Hepatocyte (in vitro differentiated cells): ENCODE data around the gene PRX. TPM values are rescaled to one million over a fixed set of nuclear protein-coding genes. Genes with fewer than 3 reads are reported as not detected.

ENCODE experiments used
- DNase-seq: peaks from one replicate; pipeline ENCODE4 v3.0.0-alpha.2; 2016; ENCODE audit warnings: low spot score
- H2AFZ ChIP-seq: fragments of 200-600 bp; sonication (generic); 2 replicates; pipeline ENCODE4 v1.6.0; 2016; ENCODE audit warnings: antibody characterized with exemption, mild to moderate bottlenecking
- H3K27ac ChIP-seq: fragments of 200-600 bp; sonication (generic); 2 replicates; pipeline ENCODE4 v1.5.1; 2016; ENCODE audit warnings: mild to moderate bottlenecking
- H3K27me3 ChIP-seq: fragments of 200-600 bp; sonication (generic); 2 replicates; pipeline ENCODE4 v1.6.1; 2016
- H3K36me3 ChIP-seq: fragments of 200-600 bp; sonication (generic); replicated peaks from 2 replicates; pipeline ENCODE4 v1.5.1; 2016; ENCODE audit warnings: low read depth; ENCODE audit not compliant: insufficient read depth
- H3K4me1 ChIP-seq: fragments of 200-600 bp; sonication (generic); 2 replicates; pipeline ENCODE4 v1.5.1; 2016; ENCODE audit warnings: mild to moderate bottlenecking, moderate library complexity; ENCODE audit not compliant: insufficient read depth
- H3K4me2 ChIP-seq: fragments of 200-600 bp; sonication (generic); 2 replicates; pipeline ENCODE4 v1.6.0; 2016
- H3K4me3 ChIP-seq: fragments of 200-600 bp; sonication (generic); 2 replicates; pipeline ENCODE4 v1.5.1; 2016; ENCODE audit warnings: mild to moderate bottlenecking
- H3K79me2 ChIP-seq: fragments of 200-600 bp; sonication (generic); 2 replicates; pipeline ENCODE4 v1.6.0; 2017; ENCODE audit warnings: mild to moderate bottlenecking
- H3K9me2 ChIP-seq: fragments of 200-600 bp; sonication (generic); replicated peaks from 2 replicates; pipeline ENCODE4 v1.6.0; 2017; ENCODE audit warnings: mild to moderate bottlenecking; ENCODE audit not compliant: insufficient read depth
- H3K9me3 ChIP-seq: fragments of 200-600 bp; sonication (generic); 2 replicates; pipeline ENCODE4 v1.5.1; 2016; ENCODE audit warnings: low read depth, mild to moderate bottlenecking
- H4K20me1 ChIP-seq: fragments of 200-600 bp; sonication (generic); 2 replicates; pipeline ENCODE4 v1.6.0; 2016; ENCODE audit warnings: mild to moderate bottlenecking; ENCODE audit not compliant: insufficient read depth, poor library complexity, severe bottlenecking
- CTCF ChIP-seq: fragments of 200-600 bp; sonication (generic); IDR thresholded peaks from 2 replicates; pipeline ENCODE4 v1.5.1; 2016; ENCODE audit warnings: antibody characterized with exemption, mild to moderate bottlenecking; ENCODE audit not compliant: poor library complexity
- EZH2 ChIP-seq: fragments of 200-600 bp; sonication (generic); IDR thresholded peaks from 2 replicates; pipeline ENCODE4 v1.6.1; 2016; ENCODE audit warnings: antibody characterized with exemption, mild to moderate bottlenecking, borderline replicate concordance
- EZH2phosphoT487 ChIP-seq: fragments of 200-600 bp; sonication (generic); IDR thresholded peaks from one replicate; pipeline ENCODE4 v1.6.1; 2018; ENCODE audit warnings: antibody characterized with exemption, mild to moderate bottlenecking, low read depth, moderate library complexity; ENCODE audit not compliant: unreplicated experiment, severe bottlenecking
- WGBS: methylation state at CpG from one replicate; pipeline ENCODE4 v1.1.6; 2016; ENCODE audit warnings: low lambda C conversion rate; ENCODE audit errors: missing lambda C conversion rate; 5-methylcytosine and 5-hydroxymethylcytosine counted together
- polyA plus RNA-seq: library from polyadenylated mRNA; unstranded; fragments of >200 nt; fragmentation: Nextera tagmentation; extraction: Ambion mirVana; gene quantifications from 2 replicates; pipeline ENCODE4 v1.2.1, GENCODE V29; 2016
- total RNA-seq: library from RNA; depleted of rRNA; stranded (reverse); fragments of >200 nt; gene quantifications from 2 replicates; pipeline ENCODE4 v1.2.3, GENCODE V29; 2014

Gene PRX
- total and polyA plus RNA-seq, 2 experiments from 2014 or later, result 0.80 to 1.9 TPM

GRCh38 chr19:40387155-40387554, 26.0 kb downstream of the PRX start:
- Histone ChIP-seq H3K79me2 (no peaks in the 10 kb centered on the region), H3K36me3 (no peaks in the 10 kb centered on the region), H3K27ac (no peak overlapping the region), H3K9me2 (no peaks in the 10 kb centered on the region), H3K4me2 (no peak overlapping the region), H2AFZ (no peak overlapping the region), H3K4me1 (no peaks in the 10 kb centered on the region), H3K9me3 (no peaks in the 10 kb centered on the region), H4K20me1 (no peaks in the 10 kb centered on the region), H3K4me3 (no peak overlapping the region), H3K27me3 (no peaks in the 10 kb centered on the region)
- TF ChIP-seq EZH2phosphoT487 (no peak), EZH2 (no peak), CTCF (no peak)
- WGBS, result 93% methylated on average over 10 of the region's 10 CpGs
- no peak for DNase-seq

GRCh38 chr19:40383668-40384248, 29.4 kb downstream of the PRX start:
- Histone ChIP-seq H3K9me2 (no peaks in the 10 kb centered on the region), H3K4me3 (no peak overlapping the region), H3K4me1 (no peaks in the 10 kb centered on the region), H2AFZ (no peak overlapping the region), H3K79me2 (no peaks in the 10 kb centered on the region), H3K27ac (no peak overlapping the region), H3K9me3 (no peaks in the 10 kb centered on the region), H3K27me3 (no peaks in the 10 kb centered on the region), H3K36me3 (no peaks in the 10 kb centered on the region), H4K20me1 (no peaks in the 10 kb centered on the region), H3K4me2 (no peak overlapping the region)
- 90% methylated on average over 28 of the region's 28 CpGs for WGBS
- DNase-seq, result no peak
- TF ChIP-seq EZH2phosphoT487 (no peak), CTCF (no peak), EZH2 (no peak)

- DNase-seq, result no peak
- no peak overlapping the region for H2AFZ ChIP-seq
- H3K36me3 ChIP-seq, result no peaks in the 10 kb centered on the region
- H3K4me2 ChIP-seq, result no peak overlapping the region
- no peaks in the 10 kb centered on the region for H3K79me2 ChIP-seq
- H3K27ac ChIP-seq, result no peak overlapping the region
- H3K9me3 ChIP-seq, result no peaks in the 10 kb centered on the region
- no peaks in the 10 kb centered on the region for H3K9me2 ChIP-seq
- no peaks in the 10 kb centered on the region for H3K4me1 ChIP-seq
- H3K4me3 ChIP-seq, result no peak overlapping the region
- WGBS, result 93% methylated on average over 3 of the region's 3 CpGs
- H3K27me3 ChIP-seq, result no peaks in the 10 kb centered on the region
- TF ChIP-seq EZH2 (no peak), EZH2phosphoT487 (no peak), CTCF (no peak)
- no peaks in the 10 kb centered on the region for H4K20me1 ChIP-seq
These were observed 31.9 kb downstream of the PRX start for GRCh38 chr19:40381321-40381720.
